HG02588 (cell line): ENCODE results near the gene PDK2.

Experiments
- ATAC-seq: cut with Tn5 transposase; IDR thresholded peaks from one replicate; pipeline ENCODE4 v1.9.1; 2021; ENCODE audit warnings: mild to moderate bottlenecking, moderate library complexity; ENCODE audit not compliant: unreplicated experiment

Gene PDK2

DNA sequence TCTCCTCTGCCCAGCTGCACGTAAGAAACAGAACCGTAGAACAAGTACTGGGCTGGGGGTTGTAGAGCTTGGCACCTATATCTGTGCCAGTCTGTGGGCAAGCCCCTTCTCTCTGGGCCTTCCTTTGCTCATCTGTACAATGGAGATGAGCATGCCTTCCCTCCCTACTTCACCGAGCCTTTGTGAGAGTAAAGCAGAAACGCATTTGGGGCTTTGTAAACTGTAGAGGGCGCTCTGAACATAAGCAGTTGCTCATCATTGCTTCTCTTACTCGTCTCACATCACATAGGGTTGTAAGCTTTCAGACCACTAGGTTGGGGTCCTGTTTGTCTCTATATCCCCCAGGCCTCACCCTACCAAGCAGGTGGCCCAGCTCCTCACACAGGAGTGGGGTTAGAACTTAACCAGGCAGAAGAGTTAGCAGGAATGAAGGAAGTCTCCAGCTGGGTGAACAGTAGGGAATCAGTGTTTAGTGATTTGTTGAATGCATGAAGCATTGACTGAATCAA lies 19.8 kb downstream of the PDK2 start:
- no peak for ATAC-seq

- no peak for ATAC-seq
Observed at GRCh38 chr17:50115756-50116155, 20.6 kb downstream of the PDK2 start.

DNA sequence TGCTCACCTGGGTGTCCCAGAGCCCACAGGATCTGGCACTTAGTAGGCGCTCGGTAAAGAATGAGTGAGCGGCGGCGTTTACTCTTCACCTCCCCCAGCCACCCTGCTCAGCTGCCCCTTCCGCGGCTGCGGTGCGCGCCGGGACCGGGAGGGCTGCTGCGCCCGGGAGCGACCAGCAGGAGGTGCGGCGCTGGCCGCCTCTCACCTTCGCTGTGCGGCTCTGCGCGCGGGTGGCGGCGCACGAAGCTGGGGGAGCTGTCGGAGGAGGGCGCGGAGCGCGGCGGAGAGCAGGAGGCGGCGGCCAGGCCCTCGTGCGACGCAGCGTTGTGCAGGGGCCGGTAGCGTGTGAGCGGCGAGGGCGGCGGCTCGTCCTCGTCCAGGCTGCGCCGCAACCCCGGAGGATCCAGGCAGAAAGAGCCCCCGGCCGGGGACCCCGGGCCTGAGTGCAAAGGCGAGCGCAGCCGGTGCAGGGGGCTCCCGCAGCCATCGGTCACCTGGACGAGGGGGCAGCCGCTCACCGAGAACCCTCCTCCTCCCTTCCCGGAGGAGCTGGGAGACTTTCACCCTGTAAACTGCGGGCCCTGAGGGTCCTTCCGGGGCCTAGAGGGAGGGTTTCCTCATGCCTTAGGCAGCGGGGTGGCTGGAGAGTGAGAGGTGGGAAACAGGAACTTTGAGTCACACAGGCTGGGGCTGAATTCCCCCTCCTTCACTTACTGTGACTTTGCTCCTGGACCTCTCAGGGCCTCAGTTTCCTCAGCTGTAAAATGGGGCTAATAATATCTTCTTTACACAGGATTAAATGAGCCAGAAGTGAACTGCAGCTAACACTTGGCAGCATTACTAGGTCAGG lies 22.3 kb downstream of the PDK2 start:
- ATAC-seq, result no peak

GRCh38 chr17:50118076-50118827 lies 23.1 kb downstream of the PDK2 start:
- ATAC-seq, result no peak

- no peak for ATAC-seq
Observed at GRCh38 chr17:50118828-50119218, 23.7 kb downstream of the PDK2 start.

DNA sequence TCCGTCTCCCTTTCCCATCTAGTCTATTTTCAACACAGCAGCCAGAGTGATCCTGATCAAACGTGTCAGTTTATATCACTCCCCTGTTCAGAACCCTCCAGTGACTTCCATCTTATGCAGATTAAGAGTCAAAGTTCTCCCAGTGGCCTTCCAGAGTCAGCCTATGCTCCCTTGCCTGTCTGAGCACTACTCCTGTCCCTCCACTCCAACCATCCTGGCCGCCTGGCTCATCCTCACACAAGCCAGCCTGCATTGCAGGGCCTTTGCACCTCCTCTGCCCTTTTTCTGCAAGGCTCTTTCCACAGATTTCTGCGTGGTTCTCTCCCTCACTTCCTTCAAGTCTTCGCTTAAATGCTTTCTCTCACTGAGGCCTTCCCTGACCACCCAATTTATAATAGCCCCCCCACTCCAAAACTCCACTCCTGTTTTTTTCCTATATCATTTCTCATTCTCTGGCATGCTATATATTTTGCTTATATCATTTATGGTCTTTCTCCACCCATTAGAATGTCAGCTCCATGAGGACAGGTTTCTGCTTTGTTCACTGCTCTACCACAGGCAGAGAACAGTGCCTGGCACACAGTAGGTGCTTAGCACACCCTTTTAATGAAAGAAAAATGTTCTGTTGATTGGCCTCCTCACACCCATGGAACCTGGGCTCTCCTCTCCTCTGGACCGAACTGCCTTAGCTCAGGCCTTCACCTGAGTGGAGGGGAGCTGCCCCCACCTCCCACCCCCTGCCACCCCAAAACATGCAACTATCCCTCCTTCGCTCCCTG lies 25.5 kb downstream of the PDK2 start:
- no peak for ATAC-seq

GRCh38 chr17:50122945-50123344 lies 27.8 kb downstream of the PDK2 start:
- no peak for ATAC-seq

DNA sequence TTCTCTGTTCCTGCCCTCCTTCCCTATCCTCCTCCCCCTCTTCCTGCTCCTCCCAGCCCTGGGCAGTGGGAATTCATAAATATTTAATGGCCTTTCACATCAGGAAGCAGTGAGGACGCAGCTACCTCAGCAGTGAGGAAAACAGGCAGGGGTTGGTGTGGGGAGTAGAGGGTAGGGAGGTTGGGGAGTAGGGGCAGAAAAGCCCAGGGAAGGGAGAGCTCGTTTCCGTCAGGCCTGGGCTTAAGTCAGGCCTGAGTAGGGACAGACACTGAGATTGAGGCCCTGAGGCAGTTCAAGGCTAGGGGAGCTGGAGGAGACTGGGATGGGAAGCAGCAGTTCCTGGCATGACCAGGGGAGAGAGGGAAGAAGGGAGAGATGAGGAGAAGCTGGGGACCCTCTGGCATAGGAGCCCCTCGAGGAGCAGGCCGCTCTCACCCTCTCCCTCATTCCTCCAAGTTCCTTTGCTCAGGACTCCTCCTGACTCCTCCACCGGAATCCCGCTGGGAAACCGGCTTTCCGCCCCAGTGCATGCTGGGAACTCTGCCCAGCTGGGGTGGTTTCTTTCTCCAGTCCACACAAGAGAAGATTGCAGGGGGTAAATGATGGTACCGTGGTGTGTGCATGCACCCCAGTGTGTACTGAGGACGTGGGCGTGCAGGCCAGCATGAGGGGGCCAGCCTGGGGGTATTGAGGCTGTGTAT lies 28.6 kb downstream of the PDK2 start:
- ATAC-seq, result no peak

DNA sequence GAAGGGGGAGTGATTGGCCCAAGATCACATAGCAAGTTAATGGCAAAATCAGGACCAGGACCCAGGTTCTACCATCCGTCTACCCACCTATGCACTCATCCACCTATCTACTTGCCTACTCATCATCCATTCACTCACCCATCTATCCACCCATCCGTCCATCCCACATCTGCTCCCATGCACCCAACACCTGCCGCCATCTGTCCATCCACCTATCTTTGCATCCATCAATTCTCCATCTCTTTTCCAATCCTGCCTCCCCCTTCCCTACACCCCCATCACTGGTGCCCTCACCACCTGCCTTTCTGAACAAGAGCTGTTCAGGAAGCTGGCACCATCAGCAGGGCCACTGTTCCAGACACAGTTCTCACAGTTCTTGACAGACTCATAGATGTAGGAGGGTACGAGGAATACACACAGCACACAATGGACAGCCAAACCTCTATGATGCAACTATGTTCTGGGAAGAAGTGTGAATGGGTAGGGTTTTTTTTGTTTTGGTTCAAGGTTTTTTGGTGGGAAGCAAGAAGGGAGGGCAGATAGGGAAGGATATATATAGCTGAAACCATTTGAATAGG lies 30.4 kb downstream of the PDK2 start:
- ATAC-seq, result no peak

GRCh38 chr17:50127697-50128361 lies 32.7 kb downstream of the PDK2 start:
- ATAC-seq, result no peak

- no peak for ATAC-seq
Observed at GRCh38 chr17:50128441-50129352, 33.5 kb downstream of the PDK2 start.

DNA sequence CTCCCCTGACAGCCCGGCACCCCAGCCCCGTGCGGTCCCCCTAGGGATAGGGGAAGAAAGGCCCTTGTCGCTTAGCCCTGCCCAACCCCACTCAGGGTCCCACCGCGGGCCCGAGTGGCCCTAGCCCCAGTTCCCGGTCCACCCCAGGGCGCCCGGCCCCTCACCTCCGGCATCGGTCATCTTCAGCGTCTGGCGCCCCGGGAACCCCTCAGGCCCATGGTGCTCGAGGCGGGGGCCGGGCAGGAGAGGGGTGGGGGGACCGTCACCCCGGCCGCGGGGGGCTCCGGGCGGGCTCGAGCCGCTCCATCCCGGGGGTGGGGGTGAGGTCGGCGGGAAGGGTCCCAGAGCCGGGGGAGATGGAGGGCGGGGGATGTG lies 34.2 kb downstream of the PDK2 start:
- no peak for ATAC-seq

GRCh38 chr17:50129728-50130558 lies 34.8 kb downstream of the PDK2 start, which contains the start of gene SAMD14:
SAMD14 (minus strand) TSS chr17:50130160; CDS start chr17:50124959, 5,201 bp downstream.
- no peak for ATAC-seq

DNA sequence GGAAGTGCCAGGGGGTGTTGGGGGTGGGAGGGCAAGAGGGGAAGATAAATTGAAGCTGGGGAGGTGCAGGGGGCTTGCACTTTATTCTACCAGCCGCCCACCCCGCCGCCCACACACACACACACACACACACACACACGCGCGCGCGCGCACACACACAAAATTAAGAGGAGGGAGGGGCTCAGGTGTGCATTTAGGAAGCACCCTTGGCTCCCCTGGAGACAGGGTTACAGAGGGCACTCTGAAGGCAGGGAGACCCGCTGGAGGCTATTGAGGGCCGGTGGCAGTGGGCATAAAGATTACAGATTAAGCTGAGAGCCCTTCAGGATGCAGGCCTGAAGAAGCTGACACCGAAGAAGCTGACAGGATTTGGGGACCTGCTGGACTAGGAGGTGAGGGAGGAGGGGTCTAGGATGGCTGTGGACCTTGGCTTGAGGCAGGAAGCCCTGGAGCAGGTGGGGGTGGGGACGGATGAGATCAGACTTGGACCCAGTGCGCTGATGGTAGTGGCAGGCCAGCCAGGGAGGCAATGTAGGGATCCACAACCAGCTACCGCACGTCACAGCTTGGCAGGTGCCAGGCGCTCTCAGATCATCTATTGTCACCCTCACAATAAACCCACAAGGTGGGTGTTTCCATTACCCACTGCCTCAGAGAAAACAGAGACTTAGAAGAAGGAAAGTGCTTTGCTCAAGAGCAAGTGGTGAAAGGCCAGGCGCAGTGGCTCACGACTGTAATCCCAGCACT lies 35.6 kb downstream of the PDK2 start:
- ATAC-seq, result no peak

DNA sequence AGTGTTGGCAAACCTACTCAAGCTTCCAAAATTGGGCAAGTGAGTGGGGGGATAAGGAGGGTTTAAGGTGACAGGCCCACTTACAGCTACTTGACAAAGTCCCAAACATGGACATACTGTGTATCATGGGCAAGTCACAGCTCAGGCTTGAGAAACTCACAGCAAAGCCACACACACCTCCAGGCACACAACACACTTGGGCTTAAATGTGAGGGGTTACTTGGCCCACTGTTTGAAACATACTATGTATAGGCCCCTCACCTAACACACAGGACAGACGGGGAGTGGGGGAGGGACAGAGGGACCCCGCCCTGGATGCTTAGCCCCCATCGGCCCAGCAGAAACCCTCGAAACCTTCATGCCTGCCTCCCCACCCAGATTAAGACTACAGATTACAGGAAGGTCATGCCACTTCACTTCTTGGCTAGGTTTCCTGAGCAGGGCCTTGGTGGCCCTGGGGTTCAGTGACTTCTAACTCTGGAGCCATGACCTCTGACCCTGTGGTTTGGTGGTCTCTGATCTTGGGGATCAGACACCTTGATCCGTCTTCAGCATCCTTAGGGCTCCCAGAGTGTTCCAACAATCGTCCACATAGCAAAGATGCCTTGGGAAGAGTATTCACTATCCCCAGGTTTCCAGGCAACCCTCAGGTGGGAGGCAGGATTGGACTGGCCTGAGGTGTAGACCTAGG lies 37.1 kb downstream of the PDK2 start:
- ATAC-seq, result no peak

DNA sequence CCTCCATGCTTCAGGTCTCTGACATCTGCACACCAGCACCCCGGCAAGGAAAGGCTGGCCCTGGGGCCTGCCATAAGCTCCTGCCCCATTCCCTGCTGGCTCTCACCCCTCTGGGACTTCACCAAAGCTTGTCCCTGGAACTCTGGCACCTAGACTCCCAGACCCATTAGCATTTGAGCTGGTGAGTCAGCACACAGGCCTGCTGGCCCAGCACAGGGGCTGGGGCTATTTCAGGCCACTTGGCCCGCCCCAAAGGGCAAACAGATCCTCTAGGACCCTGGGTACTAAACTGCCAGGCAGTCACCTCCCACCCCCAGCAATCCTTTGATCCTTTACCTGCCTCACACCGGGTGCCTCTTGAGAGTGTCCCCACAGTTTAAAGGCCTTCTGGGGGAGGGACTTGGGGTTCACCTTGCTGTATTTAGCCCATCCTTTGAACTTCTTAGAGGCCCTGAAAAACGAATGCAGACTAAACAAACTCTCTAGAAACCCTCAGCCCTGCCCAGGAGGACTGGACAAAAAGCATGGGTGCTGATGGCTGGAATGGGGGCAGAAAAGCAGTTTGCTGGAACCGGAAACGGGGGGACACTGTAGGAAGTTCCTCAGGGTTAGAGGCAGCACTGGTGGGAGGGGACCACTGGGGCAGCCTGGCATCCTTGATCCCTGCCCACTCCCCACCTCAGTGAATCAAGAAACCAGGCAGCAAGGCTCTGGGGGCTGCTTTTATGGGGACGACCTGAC lies 38.0 kb downstream of the PDK2 start:
- no peak for ATAC-seq
